ENCODE measurements around the gene ARHGEF39.

ARHGEF39 gene

GRCh38 chr9:35664531-35665470, at the start of gene ARHGEF39:
TSS of gene ARHGEF39 (minus strand) at chr9:35665195. CDS start at chr9:35665169, 26 bp downstream.
- DNase-seq, result peak; percentile 79

- DNase-seq, result no peak
Observed at GRCh38 chr9:35714123-35714522, 49.1 kb upstream of the ARHGEF39 start.

GRCh38 chr9:35713578-35713977, 48.6 kb upstream of the ARHGEF39 start:
- no peak for DNase-seq

GRCh38 chr9:35712762-35713400, 47.9 kb upstream of the ARHGEF39 start:
- DNase-seq, result no peak

GRCh38 chr9:35711501-35712428, 46.8 kb upstream of the ARHGEF39 start:
- DNase-seq, result no peak

GRCh38 chr9:35710818-35711500, 46.0 kb upstream of the ARHGEF39 start:
- DNase-seq, result no peak

GRCh38 chr9:35708146-35708545, 43.2 kb upstream of the ARHGEF39 start:
- DNase-seq, result no peak

GRCh38 chr9:35706951-35707350, 42.0 kb upstream of the ARHGEF39 start:
- no peak for DNase-seq

- DNase-seq, result no peak
Observed at GRCh38 chr9:35705836-35706430, 40.9 kb upstream of the ARHGEF39 start.

GRCh38 chr9:35705372-35705771, 40.4 kb upstream of the ARHGEF39 start:
- DNase-seq, result no peak

GRCh38 chr9:35703906-35704672, 39.1 kb upstream of the ARHGEF39 start:
- no peak for DNase-seq

GRCh38 chr9:35702696-35703095, 37.7 kb upstream of the ARHGEF39 start:
- no peak for DNase-seq

GRCh38 chr9:35700942-35701341, 35.9 kb upstream of the ARHGEF39 start:
- no peak for DNase-seq

GRCh38 chr9:35700031-35700430, 35.0 kb upstream of the ARHGEF39 start:
- no peak for DNase-seq

- DNase-seq, result no peak
Observed at GRCh38 chr9:35698231-35698630, 33.2 kb upstream of the ARHGEF39 start.

- no peak for DNase-seq
Observed at GRCh38 chr9:35697486-35697885, 32.5 kb upstream of the ARHGEF39 start.

- peak; percentile 32 for DNase-seq
Observed at GRCh38 chr9:35696520-35697215, 31.7 kb upstream of the ARHGEF39 start.

- no peak for DNase-seq
Observed at GRCh38 chr9:35695943-35696401, 31.0 kb upstream of the ARHGEF39 start.

- peak; percentile 26 for DNase-seq
Observed at GRCh38 chr9:35691757-35692301, 26.8 kb upstream of the ARHGEF39 start.

- no peak for DNase-seq
Observed at GRCh38 chr9:35691334-35691650, 26.3 kb upstream of the ARHGEF39 start.
